Measurements from ENCODE around the gene LCA5.

LCA5 gene

DNA sequence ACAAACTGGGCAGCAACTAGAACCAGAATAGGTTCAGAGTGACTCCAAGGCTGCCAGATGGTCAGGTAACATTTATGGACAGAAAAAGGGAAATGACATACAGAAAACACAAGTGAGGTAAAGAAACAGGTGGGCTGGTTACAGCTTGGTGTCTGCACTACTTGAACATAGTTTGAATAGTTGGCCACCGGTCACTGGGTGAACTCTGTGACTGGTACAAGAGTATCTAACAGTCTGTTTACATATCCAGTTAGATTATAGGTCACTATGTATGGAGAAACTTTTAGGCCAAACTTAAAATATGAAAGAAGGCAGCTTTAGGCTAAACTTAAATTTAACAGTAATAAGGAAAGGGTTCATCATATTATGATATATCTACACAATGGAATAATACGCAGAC, 32.9 kb downstream of the LCA5 start:
- no peaks in the 10 kb centered on the region for H3K27me3 ChIP-seq (ENCODE audit: insufficient read depth, low read length)

DNA sequence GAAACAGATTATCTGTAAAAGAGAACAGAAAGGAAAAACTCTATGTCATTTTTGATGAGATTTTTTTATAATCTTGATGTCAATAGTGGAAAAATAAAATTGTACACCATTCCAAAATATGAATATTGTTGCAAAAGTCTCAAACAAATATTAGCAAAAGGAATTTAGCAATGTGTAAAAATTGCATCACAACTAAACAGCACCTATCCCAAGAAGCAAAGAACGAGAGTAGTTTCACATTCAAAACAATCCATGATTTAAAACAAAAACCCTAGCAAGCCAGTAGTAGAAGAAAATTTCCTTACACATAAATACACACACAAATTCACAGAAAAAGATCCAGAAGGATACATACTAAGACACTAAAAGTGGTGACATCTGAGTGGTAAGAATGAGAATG, 38.4 kb downstream of the LCA5 start:
- no peak overlapping the region for H3K4me3 ChIP-seq (ENCODE audit: low read length)
- H3K27ac ChIP-seq (ENCODE audit: low read length): no peak overlapping the region
- no peak overlapping the region for H3K9ac ChIP-seq (ENCODE audit: low read depth, low read length)
- no peaks in the 10 kb centered on the region; the same call in 1 of the 2 replicates for H3K4me1 ChIP-seq (ENCODE audit: insufficient read depth, low read length)
- no peaks in the 10 kb centered on the region for H3K36me3 ChIP-seq (ENCODE audit: insufficient read depth, low read depth, low read length)
- H3K27me3 ChIP-seq (ENCODE audit: insufficient read depth, low read length): no peaks in the 10 kb centered on the region
- no peaks in the 10 kb centered on the region for H3K9me3 ChIP-seq (ENCODE audit: insufficient read depth, low read depth, low read length)

More for the DNA sequence above, 32.9 kb downstream of the LCA5 start:
- Histone ChIP-seq H3K4me3 (ENCODE audit: low read length) (no peak overlapping the region), H3K4me1 (ENCODE audit: insufficient read depth, low read length) (no peaks in the 10 kb centered on the region), H3K36me3 (ENCODE audit: insufficient read depth, low read depth, low read length) (0 out of 2 replicates have a peak, but pooled peaks cover 6% of the 10 kb centered on the region), H3K9ac (ENCODE audit: low read depth, low read length) (no peak overlapping the region), H3K27ac (ENCODE audit: low read length) (no peak overlapping the region), H3K9me3 (ENCODE audit: insufficient read depth, low read depth, low read length) (no peaks in the 10 kb centered on the region)

DNA sequence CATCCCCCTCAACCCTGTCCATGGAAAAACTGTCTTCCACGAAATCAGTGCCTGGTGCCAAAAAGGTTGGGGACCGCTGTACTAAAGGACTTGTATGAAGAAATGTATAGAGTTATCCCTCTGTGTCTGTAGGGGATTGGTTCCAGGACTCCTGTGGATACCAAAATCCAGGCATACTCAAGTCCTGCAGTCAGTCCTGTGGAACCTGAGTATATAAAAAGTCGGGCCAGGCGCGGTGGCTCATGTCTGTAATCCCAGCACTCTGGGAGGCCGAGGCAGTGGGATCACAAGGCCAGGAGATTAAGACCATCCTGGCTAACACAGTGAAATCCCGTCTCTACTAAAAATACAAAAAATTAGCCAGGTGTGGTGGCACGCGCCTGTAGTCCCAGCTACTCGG, 42.0 kb downstream of the LCA5 start:
- Histone ChIP-seq H3K9ac (ENCODE audit: low read depth, low read length) (no peak overlapping the region), H3K36me3 (ENCODE audit: insufficient read depth, low read depth, low read length) (no peaks in the 10 kb centered on the region)

DNA sequence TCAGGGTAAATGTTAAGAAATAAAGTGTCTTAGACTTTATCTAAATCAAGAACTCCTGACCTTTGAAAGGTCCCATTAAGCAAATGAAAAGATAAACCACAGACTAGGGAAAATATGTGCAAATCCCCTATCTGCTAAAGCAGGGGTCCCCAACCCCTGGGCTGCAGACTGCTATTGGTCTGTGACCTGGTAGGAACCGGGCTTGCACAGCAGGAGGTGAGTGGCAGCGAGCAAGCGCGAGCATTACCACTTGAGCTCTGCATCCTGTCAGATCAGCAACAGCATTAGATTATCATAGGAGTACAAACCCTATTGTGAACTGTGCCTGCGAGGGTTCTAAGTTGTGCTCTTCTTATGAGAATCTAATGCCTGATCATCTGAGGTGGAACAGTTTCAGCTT, 42.4 kb downstream of the LCA5 start:
- Histone ChIP-seq H3K27ac (ENCODE audit: low read length) (no peak overlapping the region), H3K27me3 (ENCODE audit: insufficient read depth, low read length) (no peaks in the 10 kb centered on the region), H3K9ac (ENCODE audit: low read depth, low read length) (no peak overlapping the region), H3K36me3 (ENCODE audit: insufficient read depth, low read depth, low read length) (no peaks in the 10 kb centered on the region), H3K4me1 (ENCODE audit: insufficient read depth, low read length) (no peaks in the 10 kb centered on the region; the same call in 1 of the 2 replicates), H3K4me3 (ENCODE audit: low read length) (no peak overlapping the region), H3K9me3 (ENCODE audit: insufficient read depth, low read depth, low read length) (no peaks in the 10 kb centered on the region)

More for the DNA sequence above, 42.0 kb downstream of the LCA5 start:
- no peaks in the 10 kb centered on the region for H3K9me3 ChIP-seq (ENCODE audit: insufficient read depth, low read depth, low read length)
- H3K4me1 ChIP-seq (ENCODE audit: insufficient read depth, low read length): no peaks in the 10 kb centered on the region; the same call in 1 of the 2 replicates
- no peak overlapping the region for H3K27ac ChIP-seq (ENCODE audit: low read length)
- no peaks in the 10 kb centered on the region for H3K27me3 ChIP-seq (ENCODE audit: insufficient read depth, low read length)
- no peak overlapping the region for H3K4me3 ChIP-seq (ENCODE audit: low read length)

DNA sequence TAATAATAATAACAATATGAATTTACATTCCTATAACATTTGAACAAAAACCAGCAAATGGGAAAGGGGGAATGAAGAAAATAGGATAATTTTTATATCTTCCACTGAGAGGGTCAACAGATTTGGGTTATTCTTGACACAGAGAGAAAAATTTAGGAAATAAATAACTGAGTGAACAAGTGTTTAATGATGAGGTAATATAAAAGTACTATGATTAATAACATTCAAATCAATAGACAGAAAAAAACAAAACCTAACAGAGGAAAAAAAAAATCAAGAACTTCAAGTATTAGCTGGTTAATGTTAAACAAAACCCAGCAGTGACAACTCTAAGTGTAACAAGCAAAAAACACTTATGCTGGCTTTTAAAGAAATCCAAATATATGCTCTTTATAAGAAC, 66.5 kb downstream of the LCA5 start:
- Histone ChIP-seq H3K27ac (ENCODE audit: low read length) (no peak overlapping the region), H3K36me3 (ENCODE audit: insufficient read depth, low read depth, low read length) (no peaks in the 10 kb centered on the region), H3K9me3 (ENCODE audit: insufficient read depth, low read depth, low read length) (no peaks in the 10 kb centered on the region), H3K4me1 (ENCODE audit: insufficient read depth, low read length) (no peaks in the 10 kb centered on the region), H3K4me3 (ENCODE audit: low read length) (no peak overlapping the region), H3K9ac (ENCODE audit: low read depth, low read length) (no peak overlapping the region), H3K27me3 (ENCODE audit: insufficient read depth, low read length) (no peaks in the 10 kb centered on the region)

DNA sequence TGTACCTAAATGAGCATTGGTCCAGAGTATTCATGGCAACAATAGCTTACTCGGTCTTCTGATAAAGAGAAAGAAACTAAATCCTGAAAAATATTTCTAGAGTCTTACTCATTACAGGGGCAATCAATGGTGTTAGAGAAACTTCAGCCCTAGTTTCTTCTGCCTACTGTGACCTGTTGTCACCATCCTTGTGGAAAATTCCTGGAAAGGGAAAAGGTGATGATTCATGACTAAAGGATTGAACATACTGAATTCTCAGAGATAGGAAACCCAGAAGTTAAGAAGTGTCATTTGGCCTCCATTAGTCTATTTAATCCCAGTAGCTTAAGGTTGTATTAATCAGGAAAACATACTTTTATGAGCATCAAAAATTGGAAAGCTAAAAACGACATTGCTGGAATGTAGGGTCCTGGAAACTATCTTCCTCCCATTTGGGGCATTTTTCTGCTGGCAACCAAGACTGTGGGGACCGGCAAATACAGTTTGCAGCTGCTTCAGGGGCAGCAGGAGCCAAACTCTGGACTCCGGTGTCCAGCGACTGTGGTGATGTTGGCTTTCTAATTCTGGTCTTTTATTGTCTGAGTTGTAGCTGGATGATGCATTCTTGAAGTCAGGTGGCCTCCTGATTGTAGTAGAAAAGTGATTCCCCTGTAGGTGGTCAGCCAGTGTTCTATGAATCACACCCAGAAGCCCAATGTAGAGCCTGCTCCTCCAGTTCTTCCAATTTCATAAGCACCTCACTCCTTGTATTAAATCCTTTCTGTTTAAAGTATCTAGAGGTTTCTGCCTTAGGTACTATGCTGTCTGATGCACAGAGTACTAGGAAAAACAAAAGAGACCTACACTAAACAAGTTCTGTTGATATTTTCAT, 67.6 kb downstream of the LCA5 start:
- H3K4me3 ChIP-seq (ENCODE audit: low read length): no peak overlapping the region
- no peaks in the 10 kb centered on the region for H3K4me1 ChIP-seq (ENCODE audit: insufficient read depth, low read length)
- no peak overlapping the region for H3K9ac ChIP-seq (ENCODE audit: low read depth, low read length)

DNA sequence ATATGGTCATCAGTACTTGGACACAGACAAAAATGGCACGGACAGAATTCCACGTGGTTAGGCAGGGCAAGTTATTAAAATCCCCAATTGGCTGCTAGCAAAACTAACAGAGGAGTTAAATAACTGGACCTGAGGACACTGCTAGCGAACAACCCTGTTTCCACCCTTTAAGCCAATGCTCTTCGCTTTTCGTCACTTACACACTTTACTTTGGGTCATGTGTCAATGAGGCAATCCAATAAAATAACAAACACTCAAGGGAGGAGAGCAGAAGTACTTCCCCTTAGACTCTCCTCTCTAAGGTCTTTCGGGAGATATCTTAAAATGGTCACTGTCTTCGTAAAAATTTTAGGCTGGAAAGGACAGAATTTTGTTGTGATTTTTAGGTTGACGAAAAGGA, 68.6 kb downstream of the LCA5 start:
- no peak overlapping the region for H3K9ac ChIP-seq (ENCODE audit: low read depth, low read length)
- H3K27me3 ChIP-seq (ENCODE audit: insufficient read depth, low read length): no peaks in the 10 kb centered on the region
- no peaks in the 10 kb centered on the region for H3K9me3 ChIP-seq (ENCODE audit: insufficient read depth, low read depth, low read length)
- H3K4me3 ChIP-seq (ENCODE audit: low read length): no peak overlapping the region
- H3K4me1 ChIP-seq (ENCODE audit: insufficient read depth, low read length): no peaks in the 10 kb centered on the region; the same call in 1 of the 2 replicates
- H3K36me3 ChIP-seq (ENCODE audit: insufficient read depth, low read depth, low read length): no peaks in the 10 kb centered on the region
- no peak overlapping the region for H3K27ac ChIP-seq (ENCODE audit: low read length)

More for the DNA sequence above, 67.6 kb downstream of the LCA5 start:
- Histone ChIP-seq H3K27ac (ENCODE audit: low read length) (no peak overlapping the region), H3K27me3 (ENCODE audit: insufficient read depth, low read length) (no peaks in the 10 kb centered on the region), H3K9me3 (ENCODE audit: insufficient read depth, low read depth, low read length) (no peaks in the 10 kb centered on the region), H3K36me3 (ENCODE audit: insufficient read depth, low read depth, low read length) (no peaks in the 10 kb centered on the region)

DNA sequence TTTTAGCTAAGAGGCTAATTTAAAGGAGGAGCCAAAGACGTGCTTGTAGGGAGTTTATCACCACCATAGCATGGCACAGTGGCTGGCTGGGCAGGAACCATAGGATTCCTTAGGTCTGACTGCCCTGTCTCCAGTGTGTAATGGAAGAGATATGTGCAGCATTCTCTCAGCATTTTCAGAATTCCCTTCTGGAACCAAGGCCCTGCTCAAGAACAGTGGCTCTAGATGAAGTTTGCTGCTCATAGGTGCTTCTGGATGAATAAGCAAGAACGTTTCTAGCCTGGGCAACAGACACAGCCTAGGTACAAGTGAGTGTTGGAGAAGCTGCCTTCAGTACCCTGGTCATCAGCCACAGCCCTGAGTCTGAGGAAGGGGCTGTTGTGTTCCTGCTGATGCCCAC, 69.1 kb downstream of the LCA5 start:
- Histone ChIP-seq H3K36me3 (ENCODE audit: insufficient read depth, low read depth, low read length) (no peaks in the 10 kb centered on the region), H3K27me3 (ENCODE audit: insufficient read depth, low read length) (no peaks in the 10 kb centered on the region), H3K27ac (ENCODE audit: low read length) (no peak overlapping the region), H3K9ac (ENCODE audit: low read depth, low read length) (no peak overlapping the region), H3K4me3 (ENCODE audit: low read length) (no peak overlapping the region), H3K4me1 (ENCODE audit: insufficient read depth, low read length) (no peaks in the 10 kb centered on the region; the same call in 1 of the 2 replicates), H3K9me3 (ENCODE audit: insufficient read depth, low read depth, low read length) (no peaks in the 10 kb centered on the region)

DNA sequence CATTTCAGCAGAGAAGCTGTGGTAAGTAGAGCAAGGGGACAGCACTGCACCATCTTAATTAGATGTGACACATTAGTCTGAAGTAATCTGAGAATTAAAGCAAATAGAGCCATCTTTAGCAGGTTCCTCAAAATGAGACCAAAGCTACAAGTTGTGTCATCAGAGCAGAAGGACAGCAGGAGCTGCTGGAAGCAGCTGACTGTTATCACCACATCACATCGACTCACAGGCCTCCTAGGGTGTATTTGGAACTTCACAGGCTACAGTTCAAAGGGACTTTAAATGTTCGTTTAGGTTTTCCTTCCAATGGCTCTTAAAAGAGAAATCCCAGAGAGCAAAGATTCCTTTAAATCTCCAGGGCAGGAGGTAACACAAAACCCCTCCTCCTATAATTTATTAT, 69.5 kb downstream of the LCA5 start:
- no peaks in the 10 kb centered on the region for H3K36me3 ChIP-seq (ENCODE audit: insufficient read depth, low read depth, low read length)
- no peaks in the 10 kb centered on the region for H3K27me3 ChIP-seq (ENCODE audit: insufficient read depth, low read length)
- no peak overlapping the region for H3K27ac ChIP-seq (ENCODE audit: low read length)
- no peak overlapping the region for H3K9ac ChIP-seq (ENCODE audit: low read depth, low read length)
- no peaks in the 10 kb centered on the region; the same call in 1 of the 2 replicates for H3K4me1 ChIP-seq (ENCODE audit: insufficient read depth, low read length)
- no peak overlapping the region for H3K4me3 ChIP-seq (ENCODE audit: low read length)
- no peaks in the 10 kb centered on the region for H3K9me3 ChIP-seq (ENCODE audit: insufficient read depth, low read depth, low read length)

DNA sequence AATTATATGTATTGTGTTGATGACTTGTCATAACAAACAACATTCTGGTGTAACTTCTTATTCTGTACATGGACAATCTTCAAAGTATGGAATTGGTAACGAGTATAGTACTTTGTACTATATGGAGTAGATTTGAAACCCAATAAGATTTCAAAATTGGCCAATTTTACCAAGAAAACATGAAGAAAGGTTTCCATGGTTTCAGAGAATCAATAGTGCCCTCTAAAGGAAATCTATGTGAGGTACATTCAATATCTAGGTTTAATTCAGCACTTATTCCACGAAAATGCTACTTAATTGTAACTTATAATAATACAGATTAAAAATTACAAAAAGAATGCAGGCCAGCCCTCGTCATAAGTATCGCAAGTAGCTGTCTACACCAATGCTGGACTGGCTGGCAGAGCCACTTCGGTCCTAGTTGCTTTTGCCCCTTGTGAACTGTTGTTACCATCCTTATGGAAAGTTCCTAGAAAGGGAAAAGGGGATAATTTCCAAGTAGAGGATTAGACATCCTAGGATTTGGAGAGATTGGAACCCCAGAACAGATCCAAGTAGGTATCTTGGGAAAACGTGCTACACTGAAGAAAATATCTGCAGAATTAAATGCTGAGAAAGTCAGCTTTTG, 70.9 kb downstream of the LCA5 start:
- Histone ChIP-seq H3K4me1 (ENCODE audit: insufficient read depth, low read length) (no peaks in the 10 kb centered on the region; the same call in 1 of the 2 replicates), H3K27me3 (ENCODE audit: insufficient read depth, low read length) (no peaks in the 10 kb centered on the region), H3K9ac (ENCODE audit: low read depth, low read length) (no peak overlapping the region), H3K36me3 (ENCODE audit: insufficient read depth, low read depth, low read length) (no peaks in the 10 kb centered on the region), H3K4me3 (ENCODE audit: low read length) (no peak overlapping the region), H3K27ac (ENCODE audit: low read length) (no peak overlapping the region), H3K9me3 (ENCODE audit: insufficient read depth, low read depth, low read length) (no peaks in the 10 kb centered on the region)

DNA sequence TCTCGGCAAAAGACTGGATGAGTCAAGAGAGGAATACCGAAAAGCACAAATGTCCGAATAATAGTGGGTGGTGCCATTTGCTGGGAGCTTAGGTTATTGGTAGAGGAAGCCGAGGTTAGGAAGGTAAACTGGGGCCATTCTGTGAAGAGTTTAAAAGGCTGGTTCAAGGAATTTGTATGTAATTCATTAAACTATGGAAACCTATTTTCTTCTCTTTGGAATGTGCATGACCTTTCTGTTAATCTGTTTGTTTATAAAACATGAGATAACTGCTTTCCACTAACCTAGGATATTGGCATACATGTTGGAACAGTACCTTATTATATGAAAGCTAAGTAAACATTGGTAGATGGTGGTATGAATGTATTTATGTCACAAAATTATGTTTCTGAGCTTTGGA, 71.8 kb downstream of the LCA5 start:
- Histone ChIP-seq H3K27me3 (ENCODE audit: insufficient read depth, low read length) (no peaks in the 10 kb centered on the region), H3K4me1 (ENCODE audit: insufficient read depth, low read length) (no peaks in the 10 kb centered on the region; the same call in 1 of the 2 replicates), H3K4me3 (ENCODE audit: low read length) (no peak overlapping the region), H3K27ac (ENCODE audit: low read length) (no peak overlapping the region), H3K9ac (ENCODE audit: low read depth, low read length) (no peak overlapping the region), H3K9me3 (ENCODE audit: insufficient read depth, low read depth, low read length) (no peaks in the 10 kb centered on the region), H3K36me3 (ENCODE audit: insufficient read depth, low read depth, low read length) (no peaks in the 10 kb centered on the region)

DNA sequence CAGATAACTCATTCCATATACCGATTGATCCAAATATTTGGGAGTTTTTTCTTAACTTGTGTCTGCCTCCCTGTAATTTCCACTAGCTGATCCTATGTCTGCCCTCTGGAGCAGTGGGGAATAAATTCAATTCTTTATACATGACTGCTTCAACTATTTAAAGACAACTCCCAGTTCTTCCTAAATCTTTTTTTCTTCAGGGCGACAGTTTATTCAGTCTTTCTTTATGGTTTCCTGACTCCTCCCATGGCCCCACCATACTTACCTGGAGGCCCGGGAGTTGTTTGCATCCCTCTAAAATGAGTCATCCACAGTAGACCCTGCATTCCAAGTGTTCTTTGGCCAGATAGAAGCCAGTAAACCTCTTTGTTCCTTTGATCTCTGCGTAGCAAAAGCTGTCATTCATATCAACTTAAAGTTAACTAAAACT, 73.6 kb downstream of the LCA5 start:
- H3K27me3 ChIP-seq (ENCODE audit: insufficient read depth, low read length): no peaks in the 10 kb centered on the region
- no peaks in the 10 kb centered on the region for H3K36me3 ChIP-seq (ENCODE audit: insufficient read depth, low read depth, low read length)
- no peak overlapping the region for H3K4me3 ChIP-seq (ENCODE audit: low read length)
- H3K9me3 ChIP-seq (ENCODE audit: insufficient read depth, low read depth, low read length): no peaks in the 10 kb centered on the region
- H3K4me1 ChIP-seq (ENCODE audit: insufficient read depth, low read length): no peaks in the 10 kb centered on the region; the same call in 1 of the 2 replicates
- H3K27ac ChIP-seq (ENCODE audit: low read length): no peak overlapping the region
- no peak overlapping the region for H3K9ac ChIP-seq (ENCODE audit: low read depth, low read length)
